Naive thymus-derived CD4-positive, alpha-beta T cell (primary cell): ENCODE results near the gene A4GALT. TPM values are rescaled to one million over a fixed set of nuclear protein-coding genes. Genes with fewer than 3 reads are reported as not detected.

Source experiments
- ATAC-seq: fragments of 150-1000 bp; cut with Tn5 transposase; 2 replicates; pipeline ENCODE4 v1.10.0; 2021; ENCODE audit warnings: mild to moderate bottlenecking, moderate library complexity
- CTCF ChIA-PET: fragments of 350-600 bp; sonication (Branson Sonifier 250); formaldehyde crosslinking; loops from one replicate; lab custom pipeline; 2021; ENCODE audit warnings: antibody characterized with exemption; lab: Charles Lee
- POLR2A ChIA-PET: fragments of 350-600 bp; sonication (Branson Sonifier 250); formaldehyde crosslinking; loops from one replicate; lab custom pipeline; 2021; ENCODE audit warnings: antibody characterized with exemption, inconsistent platforms; lab: Charles Lee
- DNase-seq, 9 donors: peaks; one replicate each; pipeline versions ENCODE4 v3.0.0 to v3.0.0-alpha.2; 2020 to 2022; ENCODE audit warnings: mixed read lengths in 1 of 9
- H3K27ac ChIP-seq: one replicate; pipeline ENCODE4 v1.7.0; 2013; ENCODE audit warnings: mild to moderate bottlenecking, low read depth, low read length, moderate library complexity
- H3K27me3 ChIP-seq, 2 donors: one replicate each; pipeline ENCODE4 v1.7.0; 2013; ENCODE audit warnings: low read length in 2 of 2, mild to moderate bottlenecking in 2 of 2, moderate library complexity in 2 of 2; ENCODE audit not compliant: control insufficient read depth in 2 of 2, insufficient read depth in 2 of 2
- H3K36me3 ChIP-seq, 3 experiments: 1 replicate in 2 of 3; 2 replicates in 1 of 3; pipeline ENCODE4 v1.7.0; 2013; ENCODE audit warnings: low read length in 3 of 3, mild to moderate bottlenecking in 3 of 3, moderate library complexity in 1 of 3; ENCODE audit not compliant: insufficient read depth in 3 of 3, control insufficient read depth in 2 of 3
- H3K4me1 ChIP-seq, 2 donors: one replicate each; pipeline ENCODE4 v1.7.0; 2013; ENCODE audit warnings: low read length in 2 of 2, mild to moderate bottlenecking in 2 of 2, moderate library complexity in 1 of 2; ENCODE audit not compliant: control insufficient read depth in 2 of 2, insufficient read depth in 2 of 2
- H3K4me3 ChIP-seq: 2 replicates; pipeline ENCODE4 v1.7.0; 2013; ENCODE audit warnings: mild to moderate bottlenecking, low read length
- H3K9me3 ChIP-seq, 3 experiments: 1 replicate in 2 of 3; 2 replicates in 1 of 3; pipeline ENCODE4 v1.7.0; 2013; ENCODE audit warnings: low read length in 3 of 3; ENCODE audit not compliant: control insufficient read depth in 2 of 3
- H3K27ac Mint-ChIP-seq, 9 donors: one replicate each; pipeline ENCODE4 v1.8.0; 2020 to 2022; ENCODE audit warnings: mixed read lengths in 9 of 9, mild to moderate bottlenecking in 8 of 9, moderate library complexity in 5 of 9, inconsistent platforms in 2 of 9
- H3K27me3 Mint-ChIP-seq, 5 donors: one replicate each; pipeline ENCODE4 v1.8.0; 2021 to 2022; ENCODE audit warnings: mixed read lengths in 5 of 5, mild to moderate bottlenecking in 1 of 5
- H3K36me3 Mint-ChIP-seq, 5 donors: one replicate each; pipeline ENCODE4 v1.8.0; 2020 to 2022; ENCODE audit warnings: mixed read lengths in 5 of 5, mild to moderate bottlenecking in 3 of 5, inconsistent platforms in 1 of 5
- H3K4me1 Mint-ChIP-seq, 7 donors: one replicate each; pipeline ENCODE4 v1.8.0; 2020 to 2022; ENCODE audit warnings: mixed read lengths in 7 of 7, mild to moderate bottlenecking in 3 of 7, inconsistent platforms in 1 of 7
- H3K4me3 Mint-ChIP-seq, 10 donors: one replicate each; pipeline ENCODE4 v1.8.0; 2020 to 2022; ENCODE audit warnings: mild to moderate bottlenecking in 10 of 10, mixed read lengths in 10 of 10, moderate library complexity in 6 of 10, inconsistent platforms in 2 of 10
- H3K9me3 Mint-ChIP-seq, 11 donors: one replicate each; pipeline ENCODE4 v1.8.0; 2020 to 2022; ENCODE audit warnings: mixed read lengths in 11 of 11, mild to moderate bottlenecking in 4 of 11, inconsistent platforms in 1 of 11, moderate library complexity in 1 of 11
- intact Hi-C, 2 donors: fragments of 100-400 bp; cut with micrococcal nuclease; formaldehyde crosslinking; loops; one replicate each; pipeline ENCODE4 v1.15.1; 2023
- polyA plus RNA-seq, 2 donors: library from polyadenylated mRNA; unstranded; fragments of 300-500 nt; fragmentation: Illumina TruSeq; gene quantifications; one replicate each; pipeline ENCODE4 v1.2.3, GENCODE V29; 2021
- total RNA-seq, 6 experiments: library from RNA in 5 of 6; stranded (reverse) in 5 of 6; gene quantifications; 1 replicate in 5 of 6; 2 replicates in 1 of 6; pipeline ENCODE4 v1.2.3 and lab custom pipeline; 2021 to 2026

A4GALT gene
- total and polyA plus RNA-seq, 7 experiments from 2014 or later: not detected

- no peak for DNase-seq
- H3K4me3 ChIP-seq: no peak overlapping the region
- H3K27me3 ChIP-seq: no peaks in the 10 kb centered on the region
- Mint-ChIP-seq H3K27ac (no peak overlapping the region), H3K4me1 (peaks cover 0 to 6% (median 0%) of the 10 kb centered on the region in 7 donors), H3K27me3 (no peaks in the 10 kb centered on the region), H3K9me3 (peaks cover 0 to 2% (median 0%) of the 10 kb centered on the region in 11 donors), H3K36me3 (no peaks in the 10 kb centered on the region), H3K4me3 (no peak overlapping the region)
- no peaks in the 10 kb centered on the region for H3K9me3 ChIP-seq
- CTCF ChIA-PET: no interaction called here
- no peaks in the 10 kb centered on the region for H3K4me1 ChIP-seq
- POLR2A ChIA-PET: no interaction called here
- no peaks in the 10 kb centered on the region for H3K36me3 ChIP-seq
- no peak overlapping the region for H3K27ac ChIP-seq
- no peak for ATAC-seq
- intact Hi-C loops: no loop called here
Measured at GRCh38 chr22:42693055-42693762, 27.5 kb downstream of the A4GALT start.

- Histone ChIP-seq H3K27ac (no peak overlapping the region), H3K27me3 (no peaks in the 10 kb centered on the region), H3K4me3 (no peak overlapping the region), H3K4me1 (no peaks in the 10 kb centered on the region), H3K36me3 (no peaks in the 10 kb centered on the region), H3K9me3 (no peaks in the 10 kb centered on the region)
- POLR2A ChIA-PET: no interaction called here
- H3K36me3 Mint-ChIP-seq: no peaks in the 10 kb centered on the region
- intact Hi-C loops: no loop called here
- peak overlapping the region in 1 of 9 donors; percentile 27 for H3K27ac Mint-ChIP-seq
- CTCF ChIA-PET: no interaction called here
- no peak overlapping the region for H3K4me3 Mint-ChIP-seq
- DNase-seq (no peak), ATAC-seq (no peak)
- H3K4me1 Mint-ChIP-seq: peaks cover 0 to 6% (median 0%) of the 10 kb centered on the region in 7 donors
- no peaks in the 10 kb centered on the region for H3K27me3 Mint-ChIP-seq
- H3K9me3 Mint-ChIP-seq: peaks cover 0 to 2% (median 0%) of the 10 kb centered on the region in 11 donors
Measured at GRCh38 chr22:42692239-42693054, 28.2 kb downstream of the A4GALT start.

DNA sequence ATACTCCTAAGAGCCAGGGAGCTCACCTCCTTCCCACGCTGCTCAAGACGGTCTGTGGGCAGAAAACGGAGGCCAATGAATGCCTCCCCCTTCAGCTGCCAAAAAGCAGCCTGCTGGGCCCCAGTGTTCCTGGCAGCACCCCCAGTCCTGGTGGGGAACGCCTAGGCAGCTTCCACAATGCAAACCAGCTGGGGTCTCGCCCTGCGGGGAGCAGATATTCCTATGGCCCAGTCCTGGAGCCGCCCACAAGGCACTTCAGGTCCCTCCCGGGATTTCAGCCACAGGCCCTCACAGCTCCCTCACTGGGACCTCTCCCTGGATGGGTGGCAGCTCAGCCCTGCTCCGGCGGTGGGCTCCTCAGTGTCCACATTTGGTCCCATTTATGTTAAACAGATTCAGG lies 29.2 kb downstream of the A4GALT start:
- intact Hi-C loops: no loop called here
- DNase-seq: no peak
- H3K9me3 Mint-ChIP-seq: peaks cover 0 to 2% (median 0%) of the 10 kb centered on the region in 11 donors
- Histone ChIP-seq H3K27ac (no peak overlapping the region), H3K27me3 (no peaks in the 10 kb centered on the region), H3K4me3 (no peak overlapping the region), H3K36me3 (no peaks in the 10 kb centered on the region), H3K9me3 (no peaks in the 10 kb centered on the region), H3K4me1 (no peaks in the 10 kb centered on the region)
- H3K4me3 Mint-ChIP-seq: no peak overlapping the region
- no peaks in the 10 kb centered on the region for H3K27me3 Mint-ChIP-seq
- peaks cover 0 to 6% (median 0%) of the 10 kb centered on the region in 7 donors for H3K4me1 Mint-ChIP-seq
- ChIA-PET POLR2A (no interaction called here), CTCF (interaction anchor here (0.7 kb wide), 1 partner anchor 419 kb away, joined by 3 read pairs; no protein-coding TSS in a partner anchor)
- H3K27ac Mint-ChIP-seq: no peak overlapping the region
- no peaks in the 10 kb centered on the region for H3K36me3 Mint-ChIP-seq
- ATAC-seq: no peak

GRCh38 chr22:42688241-42689211 lies 32.1 kb downstream of the A4GALT start:
- H3K9me3 ChIP-seq: no peaks in the 10 kb centered on the region
- Mint-ChIP-seq H3K4me1 (peaks cover 0 to 6% (median 0%) of the 10 kb centered on the region in 7 donors), H3K27me3 (no peaks in the 10 kb centered on the region), H3K9me3 (peaks cover 0 to 2% (median 0%) of the 10 kb centered on the region in 11 donors), H3K27ac (no peak overlapping the region), H3K36me3 (no peaks in the 10 kb centered on the region), H3K4me3 (no peak overlapping the region)
- no peaks in the 10 kb centered on the region for H3K36me3 ChIP-seq
- DNase-seq: no peak
- H3K4me3 ChIP-seq: no peak overlapping the region
- intact Hi-C loops: no loop called here
- H3K27ac ChIP-seq: no peak overlapping the region
- ATAC-seq: no peak
- ChIA-PET CTCF (no interaction called here), POLR2A (no interaction called here)
- H3K27me3 ChIP-seq: no peaks in the 10 kb centered on the region
- no peaks in the 10 kb centered on the region for H3K4me1 ChIP-seq

DNA sequence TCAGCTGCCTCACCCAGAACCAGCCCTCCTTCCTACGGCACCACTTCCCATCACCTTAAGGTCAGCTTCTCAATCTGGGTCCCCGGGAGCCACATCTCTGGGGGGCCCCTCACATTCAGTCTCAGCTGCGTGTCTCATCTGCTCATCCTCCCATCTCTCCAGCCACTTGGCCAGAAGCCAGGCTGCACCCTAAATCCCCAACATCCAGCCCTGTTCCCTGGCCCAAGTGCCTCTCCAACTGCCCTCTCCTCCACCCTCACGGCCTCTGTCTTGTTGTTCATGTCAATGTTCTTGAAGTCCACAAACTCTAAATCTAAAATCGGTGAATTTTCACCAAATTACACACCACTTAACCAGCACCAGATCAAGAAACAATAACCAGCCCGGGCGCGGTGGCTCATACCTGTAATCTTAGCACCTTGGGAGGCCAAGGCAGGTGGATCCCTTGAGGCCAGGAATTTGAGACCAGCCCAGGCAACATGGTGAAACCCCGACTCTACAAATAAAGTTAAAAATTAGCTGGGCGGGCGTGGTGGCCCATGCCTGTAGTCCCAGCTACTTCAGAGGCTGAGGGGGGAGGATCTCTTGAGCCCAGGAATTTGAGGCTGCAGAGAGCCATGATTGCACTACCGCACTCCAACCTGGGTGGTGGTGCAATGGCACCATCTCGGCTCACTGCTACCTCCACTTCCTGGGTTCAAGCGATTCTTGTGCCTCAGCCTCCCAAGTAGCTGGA lies 33.7 kb downstream of the A4GALT start:
- Mint-ChIP-seq H3K4me1 (no peaks in the 10 kb centered on the region), H3K9me3 (peaks cover 0 to 2% (median 0%) of the 10 kb centered on the region in 11 donors), H3K4me3 (no peak overlapping the region), H3K27me3 (peaks cover 0 to 4% (median 0%) of the 10 kb centered on the region in 5 donors), H3K36me3 (no peaks in the 10 kb centered on the region), H3K27ac (no peak overlapping the region)
- intact Hi-C loops: no loop called here
- Histone ChIP-seq H3K27ac (no peak overlapping the region), H3K4me3 (no peak overlapping the region), H3K4me1 (no peaks in the 10 kb centered on the region), H3K27me3 (no peaks in the 10 kb centered on the region), H3K9me3 (no peaks in the 10 kb centered on the region), H3K36me3 (no peaks in the 10 kb centered on the region)
- ChIA-PET CTCF (no interaction called here), POLR2A (no interaction called here)
- ATAC-seq: no peak
- no peak for DNase-seq
